T follicular helper cell (primary cell): Measurements from ENCODE around the gene CACNB3.

ENCODE experiments used
- DNase-seq: peaks from one replicate; pipeline ENCODE4 v3.0.0-alpha.2; 2020; ENCODE audit warnings: low read depth

Gene CACNB3

DNA sequence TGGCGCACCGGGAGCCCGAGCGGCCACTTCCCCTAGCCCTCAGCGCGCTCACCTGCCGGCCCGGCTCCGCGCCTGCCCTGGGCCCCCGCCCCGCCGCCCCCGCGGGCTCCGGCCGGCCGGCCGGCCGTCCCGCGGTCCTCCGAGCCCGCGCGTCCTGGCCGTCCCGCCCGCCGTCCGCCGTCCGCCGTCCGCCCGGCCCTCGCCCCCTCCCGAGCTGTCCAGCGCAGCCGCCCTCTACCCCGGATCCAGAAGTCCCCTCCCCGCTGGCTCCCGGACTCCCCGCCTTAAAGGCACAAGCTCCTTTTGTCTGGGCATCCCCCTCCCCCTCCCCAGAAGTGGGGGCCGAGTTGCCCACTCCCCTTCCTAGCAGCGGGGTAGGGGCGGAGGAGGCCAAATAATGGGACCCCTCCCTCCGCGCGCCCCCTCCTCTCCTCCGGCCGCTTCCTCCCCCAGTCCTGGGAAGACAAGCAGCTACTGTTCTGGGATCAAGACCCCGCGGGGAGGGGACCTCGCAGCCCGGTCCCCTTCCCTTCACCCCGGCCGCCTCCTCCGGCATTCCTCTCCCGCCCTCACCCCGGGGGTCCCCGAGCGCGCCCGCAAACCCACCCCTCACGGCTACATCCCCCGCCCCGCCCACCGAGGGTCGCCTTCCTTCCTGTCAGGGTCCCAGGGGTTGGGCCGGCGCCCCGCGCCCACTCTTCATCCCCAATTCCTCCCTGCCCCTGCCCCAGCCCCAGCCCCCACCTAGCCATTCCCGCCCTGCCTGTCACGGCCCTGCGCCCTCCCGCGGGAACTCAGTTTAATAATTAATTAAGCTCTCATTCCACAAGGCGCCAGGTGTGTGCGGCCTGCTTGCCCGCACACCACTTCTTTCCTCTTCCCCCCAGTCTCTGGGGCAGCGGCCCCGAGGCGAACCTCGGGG lies 29.2 kb upstream of the CACNB3 start, which contains the start of gene ADCY6:
ADCY6 (minus strand) TSS at position 236 of the 922 bp plus-strand sequence. CDS start 5,655 bp downstream, outside the sequence.
- no peak for DNase-seq

DNA sequence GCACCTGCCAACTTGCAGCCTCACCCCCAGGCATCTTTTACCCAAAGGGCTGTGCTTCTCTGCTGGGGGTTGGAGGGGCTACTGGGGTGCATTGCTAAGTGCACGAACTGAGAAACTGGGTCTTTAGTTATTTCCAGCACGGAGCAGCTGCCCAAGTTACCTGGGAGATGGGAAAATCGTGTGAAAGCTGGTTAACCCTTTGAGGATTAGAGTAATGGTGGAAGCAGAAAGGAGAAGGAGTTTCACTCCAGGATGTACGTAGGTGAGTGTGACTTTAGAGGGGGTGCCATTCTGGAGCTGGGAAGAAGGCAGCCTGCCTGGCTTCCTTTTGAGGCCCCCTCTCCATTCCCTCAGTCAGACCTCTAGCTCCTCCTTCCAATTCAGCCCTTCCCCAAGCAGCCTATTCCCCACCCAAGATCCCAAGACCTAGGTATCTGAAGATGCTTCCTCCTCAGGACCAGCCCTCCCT lies 28.4 kb upstream of the CACNB3 start:
- DNase-seq, result no peak

- no peak for DNase-seq
Observed at GRCh38 chr12:48793696-48794095, 24.6 kb upstream of the CACNB3 start.

GRCh38 chr12:48794870-48795269 lies 23.4 kb upstream of the CACNB3 start:
- DNase-seq, result no peak

DNA sequence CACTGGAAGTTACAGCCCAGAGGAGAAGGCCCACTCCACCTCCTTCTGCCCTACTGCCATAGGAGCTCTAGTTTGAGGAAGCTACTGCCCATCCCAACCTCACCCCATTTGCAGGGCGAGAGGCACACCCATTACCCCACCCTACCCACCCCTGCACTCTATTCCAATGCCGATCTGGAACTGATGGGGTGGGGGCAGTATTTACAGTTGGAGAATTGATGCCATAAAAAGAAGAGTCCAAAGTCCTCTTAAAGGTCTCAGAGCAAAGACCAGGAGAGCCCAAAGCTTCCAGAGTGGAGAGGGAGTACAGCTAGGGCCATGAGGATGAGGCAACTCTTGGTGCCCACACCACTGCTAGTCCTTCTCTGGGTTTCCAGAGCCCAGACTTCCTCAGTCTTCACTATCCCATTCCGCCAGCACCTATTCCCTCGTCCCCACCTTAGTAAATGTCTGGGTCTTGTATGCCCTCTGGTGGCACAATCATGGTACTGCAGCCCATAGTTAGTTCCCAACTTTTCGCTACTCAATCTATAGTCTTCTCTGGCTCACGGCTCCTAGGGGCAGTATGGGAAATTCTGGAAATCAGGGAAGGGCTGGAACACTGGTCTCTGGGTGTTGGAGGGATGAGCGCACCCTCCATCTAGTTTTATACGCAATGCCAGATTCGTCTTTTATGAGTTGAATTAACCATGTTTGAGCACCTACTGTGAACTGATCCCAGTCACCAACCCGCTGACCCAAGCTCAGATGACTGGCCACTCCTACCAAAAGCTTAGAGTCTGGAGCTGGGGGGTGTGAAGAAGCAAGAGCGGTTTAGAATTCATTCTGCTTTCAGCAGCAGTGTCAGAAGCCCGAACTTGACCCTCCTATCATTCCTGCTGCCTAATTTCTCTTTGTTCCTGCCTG lies 22.5 kb upstream of the CACNB3 start:
- DNase-seq, result no peak

- DNase-seq, result no peak
Observed at GRCh38 chr12:48796976-48797375, 21.3 kb upstream of the CACNB3 start.

DNA sequence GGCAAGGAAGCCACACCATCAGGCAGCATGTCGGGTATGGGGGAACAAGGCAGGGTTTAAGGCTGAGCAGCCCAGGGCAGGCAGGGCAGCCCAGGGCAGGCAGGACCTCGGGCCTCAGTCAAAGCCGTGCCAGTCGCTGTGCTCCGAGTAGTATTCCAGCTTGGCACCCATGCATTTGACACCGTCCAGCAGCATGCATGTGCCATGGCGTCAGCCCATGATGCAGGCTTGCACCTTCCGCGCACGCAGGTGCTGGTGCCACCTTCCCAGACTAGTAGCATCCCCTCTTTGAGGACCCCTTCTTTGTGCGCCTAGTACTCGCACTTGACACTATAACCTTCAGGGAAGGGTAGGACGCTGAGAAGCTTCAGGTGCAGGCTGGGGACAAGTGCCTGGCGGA lies 17.8 kb upstream of the CACNB3 start:
- DNase-seq, result no peak

DNA sequence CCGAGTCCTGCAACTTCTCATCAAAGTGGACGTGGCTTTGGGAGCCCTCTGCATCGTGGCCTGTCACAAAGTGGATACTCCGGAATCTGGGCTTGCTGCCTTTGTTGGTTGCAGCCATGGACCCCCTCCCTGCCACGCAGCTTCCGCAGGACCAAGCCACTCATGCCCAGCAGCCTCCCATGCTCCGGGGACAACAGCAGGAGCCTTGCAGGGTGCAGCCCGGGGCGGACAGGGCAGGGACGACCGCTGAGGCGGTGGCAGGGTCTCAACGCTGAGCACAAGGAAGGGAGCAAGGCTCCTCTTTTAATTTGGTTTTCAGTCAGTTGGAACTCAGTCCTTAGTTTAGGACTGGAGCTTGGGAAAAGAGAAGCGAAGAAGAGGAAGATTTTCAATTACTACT lies 17.3 kb upstream of the CACNB3 start:
- DNase-seq, result no peak

GRCh38 chr12:48803675-48804074 lies 14.6 kb upstream of the CACNB3 start:
- no peak for DNase-seq

- no peak for DNase-seq
Observed at GRCh38 chr12:48807981-48808380, 10.3 kb upstream of the CACNB3 start.

GRCh38 chr12:48810903-48811431 lies 7.3 kb upstream of the CACNB3 start:
- DNase-seq, result no peak

- DNase-seq, result no peak
Observed at GRCh38 chr12:48811437-48812090, 6.7 kb upstream of the CACNB3 start.

GRCh38 chr12:48812389-48812788 lies 5.9 kb upstream of the CACNB3 start:
- DNase-seq, result no peak

- no peak for DNase-seq
Observed at GRCh38 chr12:48813465-48814261, 4.6 kb upstream of the CACNB3 start.

DNA sequence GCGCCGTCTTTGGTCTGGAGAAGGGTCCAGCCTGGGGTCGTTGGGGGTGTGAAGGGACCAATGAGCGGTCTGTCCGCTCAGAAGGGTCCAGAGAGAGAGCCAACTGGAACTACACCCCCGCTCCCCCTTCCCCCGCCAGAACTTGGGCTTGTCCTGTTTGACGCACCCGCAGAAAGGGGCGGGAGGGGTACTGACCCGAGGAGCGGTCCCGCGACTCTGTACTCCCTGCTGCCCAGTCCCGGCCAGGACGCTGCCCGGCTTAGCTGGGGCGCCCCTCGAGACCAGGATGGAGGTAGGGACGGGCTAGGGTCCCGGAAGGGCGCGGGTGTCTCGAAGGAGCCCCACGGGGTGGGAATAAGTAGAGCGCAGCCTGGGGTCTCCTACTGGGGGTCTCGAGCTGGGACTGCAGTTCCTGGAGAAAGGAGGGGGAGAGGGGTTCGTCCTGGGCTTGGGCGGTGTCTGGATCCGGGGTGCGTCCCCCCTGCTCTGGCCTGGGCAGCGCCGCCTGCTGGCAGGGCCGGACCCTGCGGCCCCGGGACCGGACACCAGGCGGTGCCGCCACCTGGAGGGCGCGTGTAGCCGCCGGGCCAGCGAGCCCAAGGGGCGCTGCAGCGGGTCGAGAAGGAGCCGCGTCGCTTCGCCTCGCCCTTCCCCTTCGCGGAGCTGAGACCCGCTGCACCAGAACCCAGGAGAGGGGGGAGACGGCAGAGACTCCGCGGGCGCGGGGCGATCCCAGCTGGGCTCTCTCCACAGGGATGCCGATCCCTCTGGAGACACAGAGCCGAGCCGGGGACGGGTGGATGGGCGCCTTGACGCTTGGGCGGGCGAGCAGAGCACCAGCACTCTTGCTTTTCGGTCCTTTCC lies 3.8 kb upstream of the CACNB3 start:
- DNase-seq, result peak; percentile 45

- DNase-seq, result no peak
Observed at GRCh38 chr12:48815126-48816110, 2.9 kb upstream of the CACNB3 start.

DNA sequence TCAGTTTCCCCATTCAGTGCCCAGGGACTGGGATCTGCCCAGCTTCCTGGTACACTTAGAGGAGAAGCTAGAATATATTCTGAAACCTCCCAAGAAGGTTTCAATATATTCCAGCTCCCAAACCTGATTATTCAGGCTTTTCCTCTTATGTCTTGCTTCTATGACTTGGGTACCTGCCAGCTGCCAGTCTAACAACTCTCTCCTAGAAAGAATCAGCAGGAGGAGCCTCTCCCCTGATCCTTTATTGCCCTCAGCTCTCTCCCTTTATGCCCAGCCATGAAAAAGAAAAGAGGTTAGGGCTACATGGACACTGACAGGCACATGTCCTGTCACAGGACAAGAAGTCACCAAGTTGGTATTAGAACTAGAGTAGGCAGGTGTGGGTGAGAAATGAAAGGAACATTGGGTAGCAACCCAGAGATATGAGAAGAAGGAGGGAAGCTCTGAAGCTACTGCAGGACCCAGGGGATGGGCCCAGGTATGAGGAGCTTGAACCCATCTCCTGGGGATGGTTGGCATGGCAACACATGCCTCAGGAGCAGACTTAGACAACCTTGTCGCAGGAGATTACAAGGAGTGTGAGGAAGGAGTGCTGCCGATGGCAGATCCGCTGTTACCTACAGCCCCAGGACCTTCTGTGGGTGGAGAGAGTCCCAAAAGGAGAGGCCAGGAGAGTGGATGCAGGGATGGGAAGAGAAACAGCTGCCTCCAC lies 2.0 kb upstream of the CACNB3 start:
- no peak for DNase-seq
